SK-N-SH treated with all-trans-retinoic acid at 6 μM for 48 hours (cell line): ENCODE data around the gene ZNFX1.

Experiments used
- ATAC-seq: fragments of 200-7000 bp; cut with Tn5 transposase; 3 replicates; pipeline ENCODE4 v1.9.1; 2020; ENCODE audit warnings: mild to moderate bottlenecking, moderate library complexity
- ARNTL ChIP-seq: fragments of 450-650 bp; formaldehyde crosslinking; IDR thresholded peaks from 2 replicates; pipeline ENCODE4 v1.5.0; 2020; ENCODE audit warnings: low read depth, mild to moderate bottlenecking, moderate library complexity, borderline replicate concordance
- BACH2 ChIP-seq: fragments of 250-450 bp; sonication (Bioruptor Pico); IDR thresholded peaks from 2 replicates; pipeline ENCODE4 v1.9.0; 2021; ENCODE audit warnings: mild to moderate bottlenecking, borderline replicate concordance
- CSRNP3 ChIP-seq: fragments of 250-450 bp; sonication (Bioruptor Pico); IDR thresholded peaks from 2 replicates; pipeline ENCODE4 v1.5.1; 2021; ENCODE audit warnings: mild to moderate bottlenecking, moderate library complexity
- ESRRG ChIP-seq: fragments of 250-450 bp; sonication (Bioruptor Pico); IDR thresholded peaks from 2 replicates; pipeline ENCODE4 v1.6.1; 2021; ENCODE audit warnings: mild to moderate bottlenecking
- PATZ1 ChIP-seq: fragments of 250-450 bp; sonication (Bioruptor Pico); IDR thresholded peaks from 2 replicates; pipeline ENCODE4 v1.8.0; 2020; ENCODE audit warnings: mild to moderate bottlenecking, moderate library complexity, borderline replicate concordance
- RARB ChIP-seq: fragments of 250-450 bp; sonication (Bioruptor Pico); IDR thresholded peaks from 2 replicates; pipeline ENCODE4 v1.8.0; 2021; ENCODE audit warnings: mild to moderate bottlenecking, moderate library complexity
- TCF4 ChIP-seq: fragments of 250-450 bp; sonication (Bioruptor Pico); IDR thresholded peaks from 2 replicates; pipeline ENCODE4 v1.8.0; 2021; ENCODE audit warnings: mild to moderate bottlenecking, moderate library complexity, borderline replicate concordance
- TOX ChIP-seq: fragments of 250-450 bp; sonication (Bioruptor Pico); IDR thresholded peaks from 2 replicates; pipeline ENCODE4 v1.8.0; 2021; ENCODE audit warnings: mild to moderate bottlenecking, moderate library complexity, borderline replicate concordance
- TSHZ2 ChIP-seq: fragments of 250-450 bp; sonication (Bioruptor Pico); IDR thresholded peaks from 2 replicates; pipeline ENCODE4 v1.5.0; 2020; ENCODE audit warnings: mild to moderate bottlenecking, moderate library complexity
- ZC3H10 ChIP-seq: fragments of 250-450 bp; sonication (Bioruptor Pico); IDR thresholded peaks from 2 replicates; pipeline ENCODE4 v1.5.1; 2021; ENCODE audit warnings: mild to moderate bottlenecking, moderate library complexity
- ZFP30 ChIP-seq: fragments of 450-650 bp; formaldehyde crosslinking; IDR thresholded peaks from 2 replicates; pipeline ENCODE4 v1.5.0; 2022; ENCODE audit warnings: mild to moderate bottlenecking, moderate library complexity
- ZNF565 ChIP-seq: fragments of 450-650 bp; formaldehyde crosslinking; conservative IDR thresholded peaks from 2 replicates; pipeline ENCODE4 v1.5.0; 2020; ENCODE audit warnings: low read depth, mild to moderate bottlenecking, moderate library complexity
- ZNF70 ChIP-seq: fragments of 450-650 bp; formaldehyde crosslinking; IDR thresholded peaks from 2 replicates; pipeline ENCODE4 v1.5.0; 2020; ENCODE audit warnings: mild to moderate bottlenecking, moderate library complexity
- ZNF8 ChIP-seq: fragments of 450-650 bp; formaldehyde crosslinking; IDR thresholded peaks from 2 replicates; pipeline ENCODE4 v1.5.0; 2020; ENCODE audit warnings: mild to moderate bottlenecking, moderate library complexity

The ZNFX1 gene

GRCh38 chr20:49279677-49280462 is 2.0 kb upstream of the ZNFX1 start:
- ATAC-seq, result no peak
- TF ChIP-seq BACH2 (CRISPR knock-in tag) (no peak), TSHZ2 (CRISPR knock-in tag) (no peak), CSRNP3 (CRISPR knock-in tag) (no peak), ZFP30 (CRISPR knock-in tag) (no peak), ZNF565 (CRISPR knock-in tag) (no peak)

- ATAC-seq, result no peak
- TF ChIP-seq ESRRG (CRISPR knock-in tag), result 0 out of 2 replicates have a peak, but pooled peaks have one; percentile 40
- TF ChIP-seq ARNTL (CRISPR knock-in tag), result no peak
These were observed 1.2 kb upstream of the ZNFX1 start for GRCh38 chr20:49278818-49279676.

GRCh38 chr20:49277786-49278035 is 146 bp downstream of the ZNFX1 start:
- no peak for TF ChIP-seq ZNF565 (CRISPR knock-in tag)
- TF ChIP-seq PATZ1 (CRISPR knock-in tag), result no peak
- no peak for TF ChIP-seq RARB (CRISPR knock-in tag)
- TF ChIP-seq TOX, result no peak
- TF ChIP-seq TSHZ2 (CRISPR knock-in tag), result no peak
- no peak for TF ChIP-seq ZNF70
- TF ChIP-seq CSRNP3 (CRISPR knock-in tag), result no peak
- TF ChIP-seq ARNTL (CRISPR knock-in tag), result no peak
- TF ChIP-seq TCF4, result no peak
- no peak for TF ChIP-seq ZNF8 (CRISPR knock-in tag)
- TF ChIP-seq ZFP30 (CRISPR knock-in tag), result no peak
- TF ChIP-seq ZC3H10 (CRISPR knock-in tag), result no peak

More at GRCh38 chr20:49277786-49278035, 146 bp downstream of the ZNFX1 start:
- ATAC-seq, result no peak
